Panc1 (cell line): ENCODE measurements around the gene SPACA9.

ENCODE experiments used
- POLR2AphosphoS5 ChIP-seq: IDR thresholded peaks from 2 replicates; pipeline ENCODE4 v1.6.1; 2012; ENCODE audit warnings: mild to moderate bottlenecking, low read depth, low read length, moderate library complexity
- TF ChIP-seq, protein P1 (sequence below): fragments of 450-650 bp; IDR thresholded peaks from 2 replicates; pipeline ENCODE4 v1.5.1; 2017; ENCODE audit warnings: mild to moderate bottlenecking
- TF ChIP-seq, protein P2 (sequence below), 2 experiments: IDR thresholded peaks; 2 replicates each; pipeline ENCODE4 v1.6.1; 2011 to 2012; ENCODE audit warnings: low read depth in 2 of 2, control low read depth in 1 of 2, low read length in 1 of 2, mild to moderate bottlenecking in 1 of 2, moderate library complexity in 1 of 2; ENCODE audit not compliant: insufficient read depth in 1 of 2

DNA sequence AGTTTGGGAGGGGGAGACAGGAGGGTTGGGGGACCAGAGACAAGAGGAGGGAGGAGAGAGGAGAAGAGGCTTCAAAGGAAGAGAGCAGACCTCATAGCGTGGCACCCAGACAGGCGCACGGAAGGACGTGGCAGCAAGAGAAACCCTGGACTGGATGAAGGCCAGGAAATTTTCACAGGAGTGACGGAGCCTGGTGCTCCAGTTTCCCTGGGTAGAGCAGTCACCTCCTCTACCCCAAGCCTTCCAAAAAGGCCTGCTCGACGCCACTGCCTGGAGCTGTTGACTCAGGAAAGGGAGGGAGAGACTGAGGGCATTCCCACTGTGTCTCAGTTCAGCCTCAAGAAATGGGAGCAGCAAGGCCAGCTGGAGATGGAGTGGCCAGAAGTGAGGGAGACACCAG is 19.9 kb upstream of the SPACA9 start:
- TF ChIP-seq, protein P1, sequence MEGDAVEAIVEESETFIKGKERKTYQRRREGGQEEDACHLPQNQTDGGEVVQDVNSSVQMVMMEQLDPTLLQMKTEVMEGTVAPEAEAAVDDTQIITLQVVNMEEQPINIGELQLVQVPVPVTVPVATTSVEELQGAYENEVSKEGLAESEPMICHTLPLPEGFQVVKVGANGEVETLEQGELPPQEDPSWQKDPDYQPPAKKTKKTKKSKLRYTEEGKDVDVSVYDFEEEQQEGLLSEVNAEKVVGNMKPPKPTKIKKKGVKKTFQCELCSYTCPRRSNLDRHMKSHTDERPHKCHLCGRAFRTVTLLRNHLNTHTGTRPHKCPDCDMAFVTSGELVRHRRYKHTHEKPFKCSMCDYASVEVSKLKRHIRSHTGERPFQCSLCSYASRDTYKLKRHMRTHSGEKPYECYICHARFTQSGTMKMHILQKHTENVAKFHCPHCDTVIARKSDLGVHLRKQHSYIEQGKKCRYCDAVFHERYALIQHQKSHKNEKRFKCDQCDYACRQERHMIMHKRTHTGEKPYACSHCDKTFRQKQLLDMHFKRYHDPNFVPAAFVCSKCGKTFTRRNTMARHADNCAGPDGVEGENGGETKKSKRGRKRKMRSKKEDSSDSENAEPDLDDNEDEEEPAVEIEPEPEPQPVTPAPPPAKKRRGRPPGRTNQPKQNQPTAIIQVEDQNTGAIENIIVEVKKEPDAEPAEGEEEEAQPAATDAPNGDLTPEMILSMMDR, result no peak
- no peak for TF ChIP-seq POLR2AphosphoS5
- TF ChIP-seq, protein P2, sequence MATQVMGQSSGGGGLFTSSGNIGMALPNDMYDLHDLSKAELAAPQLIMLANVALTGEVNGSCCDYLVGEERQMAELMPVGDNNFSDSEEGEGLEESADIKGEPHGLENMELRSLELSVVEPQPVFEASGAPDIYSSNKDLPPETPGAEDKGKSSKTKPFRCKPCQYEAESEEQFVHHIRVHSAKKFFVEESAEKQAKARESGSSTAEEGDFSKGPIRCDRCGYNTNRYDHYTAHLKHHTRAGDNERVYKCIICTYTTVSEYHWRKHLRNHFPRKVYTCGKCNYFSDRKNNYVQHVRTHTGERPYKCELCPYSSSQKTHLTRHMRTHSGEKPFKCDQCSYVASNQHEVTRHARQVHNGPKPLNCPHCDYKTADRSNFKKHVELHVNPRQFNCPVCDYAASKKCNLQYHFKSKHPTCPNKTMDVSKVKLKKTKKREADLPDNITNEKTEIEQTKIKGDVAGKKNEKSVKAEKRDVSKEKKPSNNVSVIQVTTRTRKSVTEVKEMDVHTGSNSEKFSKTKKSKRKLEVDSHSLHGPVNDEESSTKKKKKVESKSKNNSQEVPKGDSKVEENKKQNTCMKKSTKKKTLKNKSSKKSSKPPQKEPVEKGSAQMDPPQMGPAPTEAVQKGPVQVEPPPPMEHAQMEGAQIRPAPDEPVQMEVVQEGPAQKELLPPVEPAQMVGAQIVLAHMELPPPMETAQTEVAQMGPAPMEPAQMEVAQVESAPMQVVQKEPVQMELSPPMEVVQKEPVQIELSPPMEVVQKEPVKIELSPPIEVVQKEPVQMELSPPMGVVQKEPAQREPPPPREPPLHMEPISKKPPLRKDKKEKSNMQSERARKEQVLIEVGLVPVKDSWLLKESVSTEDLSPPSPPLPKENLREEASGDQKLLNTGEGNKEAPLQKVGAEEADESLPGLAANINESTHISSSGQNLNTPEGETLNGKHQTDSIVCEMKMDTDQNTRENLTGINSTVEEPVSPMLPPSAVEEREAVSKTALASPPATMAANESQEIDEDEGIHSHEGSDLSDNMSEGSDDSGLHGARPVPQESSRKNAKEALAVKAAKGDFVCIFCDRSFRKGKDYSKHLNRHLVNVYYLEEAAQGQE (IDR thresholded peaks at IDR 0.05; ENCODE audit: insufficient read depth in 1 of 2, low read depth in 2 of 2, low read length in 1 of 2), result no peak
